GM19455 (cell line): Measurements from ENCODE around the gene WWTR1.

Source experiments
- ATAC-seq: cut with Tn5 transposase; IDR thresholded peaks from one replicate; pipeline ENCODE4 v1.9.1; 2021; ENCODE audit not compliant: unreplicated experiment

Gene WWTR1

GRCh38 chr3:149596134-149596770 lies 61.6 kb downstream of the WWTR1 start:
- no peak for ATAC-seq

GRCh38 chr3:149593418-149594160 lies 64.2 kb downstream of the WWTR1 start:
- ATAC-seq: no peak

GRCh38 chr3:149592758-149593240 lies 65.0 kb downstream of the WWTR1 start:
- no peak for ATAC-seq

- no peak for ATAC-seq
Measured at GRCh38 chr3:149590691-149591441, 67.0 kb downstream of the WWTR1 start.

GRCh38 chr3:149589332-149589731 lies 68.5 kb downstream of the WWTR1 start:
- ATAC-seq: no peak

GRCh38 chr3:149588909-149589308 lies 68.9 kb downstream of the WWTR1 start:
- no peak for ATAC-seq

GRCh38 chr3:149587383-149587782 lies 70.4 kb downstream of the WWTR1 start:
- no peak for ATAC-seq

GRCh38 chr3:149586871-149587270 lies 71.0 kb downstream of the WWTR1 start:
- ATAC-seq: no peak

- ATAC-seq: peak; percentile 90
Measured at GRCh38 chr3:149585401-149585726, 72.5 kb downstream of the WWTR1 start.

GRCh38 chr3:149583921-149584635 lies 73.7 kb downstream of the WWTR1 start:
- no peak for ATAC-seq

- no peak for ATAC-seq
Measured at GRCh38 chr3:149582395-149582794, 75.4 kb downstream of the WWTR1 start.

- no peak for ATAC-seq
Measured at GRCh38 chr3:149581681-149582370, 76.0 kb downstream of the WWTR1 start.

- ATAC-seq: no peak
Measured at GRCh38 chr3:149581248-149581647, 76.6 kb downstream of the WWTR1 start.

GRCh38 chr3:149579838-149580542 lies 77.8 kb downstream of the WWTR1 start:
- ATAC-seq: no peak

- no peak for ATAC-seq
Measured at GRCh38 chr3:149579161-149579560, 78.7 kb downstream of the WWTR1 start.

GRCh38 chr3:149577801-149578200 lies 80.0 kb downstream of the WWTR1 start:
- ATAC-seq: no peak

GRCh38 chr3:149575961-149576564 lies 81.8 kb downstream of the WWTR1 start:
- no peak for ATAC-seq

GRCh38 chr3:149575213-149575960 lies 82.4 kb downstream of the WWTR1 start:
- ATAC-seq: no peak
